Testis (tissue), 2 donors: ENCODE data around the gene RNF157.

Experiments
- CTCF ChIP-seq, 3 experiments: fragments of 450-650 bp in 2 of 3; fragments of 200-600 bp in 1 of 3; sonication (generic) in 1 of 3; IDR thresholded peaks; one replicate each; pipeline ENCODE4 v1.5.1; 2016 to 2019; ENCODE audit warnings: antibody characterized with exemption in 3 of 3, mild to moderate bottlenecking in 2 of 3, moderate library complexity in 1 of 3
- POLR2A ChIP-seq: fragments of 450-650 bp; IDR thresholded peaks from one replicate; pipeline ENCODE4 v1.6.1; 2017; ENCODE audit warnings: antibody characterized with exemption, mild to moderate bottlenecking, moderate library complexity

GRCh38 chr17:76260669-76261068 is 20.4 kb upstream of the RNF157 start:
- no peak for TF ChIP-seq POLR2A
- TF ChIP-seq CTCF (IDR thresholded peaks at IDR 0.05), result no peak
